HG03457 (cell line): Measurements from ENCODE around the gene BAG3.
"Not testable (repeated sequence)": the region's sequence is repeated elsewhere in the genome, so short reads cannot be mapped to it uniquely, and the experiment has no call there.

ENCODE experiments used
- ATAC-seq: cut with Tn5 transposase; IDR thresholded peaks from one replicate; pipeline ENCODE4 v1.9.1; 2021; ENCODE audit warnings: moderate number of reproducible peaks; ENCODE audit not compliant: unreplicated experiment

Gene BAG3

DNA sequence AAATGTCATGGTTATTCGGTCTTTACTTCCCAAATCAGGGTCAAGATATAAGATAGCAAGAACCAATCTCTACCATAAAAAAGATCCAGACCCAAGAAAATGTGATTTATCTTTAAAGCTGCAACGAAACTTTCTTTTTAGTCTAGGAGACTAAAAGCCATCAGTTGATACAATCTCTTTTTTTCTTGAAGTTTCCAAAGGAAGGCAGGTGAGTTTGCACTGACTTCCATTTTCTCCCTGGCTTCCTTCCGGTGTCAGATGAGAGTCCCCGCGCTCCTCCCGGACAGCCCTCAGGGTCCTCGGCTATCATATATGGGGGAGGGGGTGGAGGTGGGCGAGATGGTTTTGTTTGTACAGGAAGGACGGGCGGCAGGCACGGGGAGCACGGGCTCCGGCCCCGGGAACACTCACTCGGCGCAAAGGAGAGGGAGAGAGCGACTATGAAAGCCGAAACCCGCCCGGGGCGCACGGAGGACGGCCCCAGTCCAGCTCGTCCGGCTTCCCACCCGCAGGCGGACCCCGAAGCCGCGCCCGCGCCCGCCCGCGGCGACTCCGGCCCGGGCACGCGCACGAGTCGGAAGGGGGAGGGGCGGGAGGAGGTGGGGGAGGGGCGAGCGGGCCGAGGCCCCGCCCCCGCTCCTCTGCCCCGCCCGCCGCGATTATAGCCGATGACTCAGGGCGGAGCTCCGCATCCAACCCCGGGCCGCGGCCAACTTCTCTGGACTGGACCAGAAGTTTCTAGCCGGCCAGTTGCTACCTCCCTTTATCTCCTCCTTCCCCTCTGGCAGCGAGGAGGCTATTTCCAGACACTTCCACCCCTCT, at the start of gene BAG3:
BAG3 (plus strand) TSS at position 689 of the 822 bp plus-strand sequence. CDS start 296 bp downstream, outside the sequence.
- ATAC-seq = peak; percentile 55

DNA sequence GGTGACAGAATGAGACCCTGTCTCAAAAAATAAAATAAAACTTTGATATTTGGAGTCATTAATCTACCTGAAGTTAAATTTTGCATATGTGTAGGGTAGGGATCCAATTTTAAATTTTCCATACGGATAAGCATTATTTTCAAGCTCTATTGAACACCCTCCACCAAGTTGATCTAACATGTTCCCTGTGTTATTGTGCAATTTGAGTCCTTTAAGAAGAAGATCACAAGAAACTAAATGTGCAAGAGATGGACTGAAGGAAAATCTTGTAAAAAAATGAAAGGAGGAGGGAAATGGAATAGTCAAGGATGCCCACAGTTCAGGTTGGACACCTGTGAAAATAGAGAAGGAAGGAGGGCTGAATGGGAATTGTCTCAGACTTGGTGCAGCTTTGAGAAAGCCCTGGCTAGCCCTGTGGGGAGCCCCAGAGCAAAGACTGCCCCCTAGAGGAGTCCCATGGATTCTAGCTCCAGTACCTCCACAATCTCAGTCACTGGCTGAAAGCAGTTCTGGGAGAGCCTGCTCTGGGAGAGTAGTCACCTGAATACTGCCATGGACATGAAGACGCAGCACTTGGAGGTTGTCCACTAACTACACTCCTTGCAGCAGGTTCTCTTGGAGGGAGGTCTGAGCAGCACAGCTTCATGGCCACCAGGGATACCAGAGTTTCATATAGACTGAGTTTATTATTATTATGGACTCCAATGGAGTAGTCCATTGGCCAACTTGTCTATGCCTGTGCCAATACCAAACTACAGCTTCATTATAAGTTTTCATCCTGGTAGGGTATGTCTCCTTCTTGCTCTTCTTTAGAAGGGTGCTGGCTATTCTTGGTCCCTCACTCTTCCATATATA, 48.7 kb upstream of the BAG3 start:
- ATAC-seq = no peak

DNA sequence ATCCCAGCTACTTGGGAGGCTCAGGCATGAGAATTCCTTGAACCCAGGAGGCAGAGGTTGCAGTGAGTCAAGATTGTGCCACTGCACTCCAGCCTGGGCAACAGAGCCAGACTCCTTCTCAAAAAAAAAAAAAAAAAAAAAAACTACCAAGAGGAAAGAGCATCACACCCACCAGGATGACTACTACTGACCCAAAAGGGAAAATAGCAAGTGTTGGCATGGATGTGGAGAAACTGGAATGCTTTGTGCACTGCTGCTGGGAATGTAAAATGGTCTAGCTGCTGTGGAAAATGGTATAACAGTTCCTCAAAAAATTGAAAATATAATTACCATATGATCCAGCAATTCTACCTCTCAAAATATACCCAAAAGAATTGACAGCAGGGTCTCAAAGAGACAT, 46.7 kb upstream of the BAG3 start:
- ATAC-seq = no peak

DNA sequence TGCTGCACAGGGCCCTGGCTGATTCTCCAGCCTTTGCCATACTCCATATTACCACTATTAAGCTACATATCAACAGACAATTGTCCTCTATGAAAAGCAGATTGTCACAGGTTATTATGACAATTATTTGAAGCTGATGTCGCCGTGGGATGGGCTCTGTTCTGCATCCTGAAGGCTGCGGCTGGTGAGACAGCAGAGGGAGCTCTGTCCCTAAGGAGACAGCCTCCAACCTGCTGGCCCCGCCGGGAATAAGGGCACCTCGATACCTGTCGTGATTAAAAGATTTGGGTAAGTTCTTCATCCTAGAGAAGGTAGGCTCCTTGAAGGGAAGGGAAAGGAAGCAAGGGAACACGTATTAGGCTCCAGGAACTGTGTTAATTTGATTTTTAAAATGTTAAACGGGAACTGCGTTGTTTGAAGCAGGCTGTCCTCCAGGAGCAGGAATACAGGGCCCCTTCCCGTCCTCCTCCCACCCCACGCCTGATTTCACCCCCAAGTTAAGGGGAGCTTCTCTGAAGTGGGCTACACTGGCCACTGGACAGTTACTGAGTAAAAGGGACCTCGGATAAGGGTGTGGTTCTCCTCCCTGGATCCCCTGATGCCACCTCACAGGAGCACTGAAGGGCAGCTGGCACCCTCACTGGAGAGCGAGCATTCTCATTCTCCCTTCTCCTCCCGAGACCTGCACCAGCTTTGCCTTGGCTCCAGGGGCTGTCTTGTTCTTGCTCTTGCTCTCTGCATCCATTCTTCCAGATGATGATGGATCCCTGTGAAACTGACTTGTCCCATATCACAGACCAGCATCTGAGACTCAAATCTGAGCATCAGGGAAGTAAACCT, 42.6 kb upstream of the BAG3 start:
- no peak for ATAC-seq

DNA sequence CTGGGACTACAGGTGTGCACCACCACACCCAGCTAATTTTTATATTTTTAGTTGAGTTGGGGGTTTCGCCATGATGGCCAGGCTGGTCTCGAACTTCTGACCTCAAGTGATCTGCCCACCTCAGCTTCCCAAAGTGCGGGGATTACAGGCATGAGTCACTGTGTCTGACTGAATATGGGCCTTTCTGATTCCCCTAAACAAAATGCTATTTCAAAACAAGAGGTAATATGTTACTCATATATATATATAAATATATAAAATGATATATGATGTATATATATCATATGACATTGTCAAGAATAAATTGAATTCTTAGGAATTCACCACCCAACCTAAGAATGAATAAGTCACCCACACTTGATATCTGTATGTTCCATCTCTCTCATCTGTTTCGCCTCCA, 41.7 kb upstream of the BAG3 start:
- no peak for ATAC-seq

DNA sequence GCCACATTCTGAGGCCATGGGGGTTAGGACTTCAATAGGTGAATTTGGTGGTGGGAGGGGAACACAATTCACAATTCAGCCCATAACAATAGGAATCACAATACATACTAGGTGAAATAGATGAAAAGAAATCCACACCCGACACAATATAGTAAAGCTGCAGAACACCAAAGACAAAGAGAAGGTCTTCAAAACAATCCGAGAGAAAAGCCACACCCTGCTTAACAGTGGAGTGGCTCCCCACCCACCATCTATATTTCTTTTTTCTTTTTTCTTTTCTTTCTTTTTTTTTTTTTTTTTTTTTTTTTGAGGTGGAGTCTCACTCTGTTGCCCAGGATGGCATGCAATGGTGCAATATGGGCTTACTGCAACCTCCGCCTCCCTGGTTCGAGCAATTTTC, 39.7 kb upstream of the BAG3 start:
- no peak for ATAC-seq

DNA sequence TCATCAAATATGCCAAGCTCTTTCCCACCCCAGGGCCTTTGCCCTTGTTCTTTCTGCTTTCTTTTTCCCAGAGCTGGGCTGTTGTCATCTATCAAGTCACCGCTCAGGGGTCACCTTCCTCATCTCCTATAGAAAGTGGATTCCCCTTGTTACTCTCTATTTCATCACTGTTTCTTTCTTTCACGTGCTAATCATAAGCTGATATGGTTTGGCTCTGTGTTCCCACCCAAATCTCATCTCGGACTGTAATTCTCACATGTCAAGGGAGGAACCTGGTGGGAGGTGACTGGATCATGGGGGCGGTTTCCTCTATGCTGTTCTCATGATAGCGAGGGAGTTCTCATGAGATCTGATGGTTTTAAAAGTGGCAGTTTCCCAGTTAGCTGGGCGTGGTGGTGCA, 37.4 kb upstream of the BAG3 start:
- no peak for ATAC-seq

DNA sequence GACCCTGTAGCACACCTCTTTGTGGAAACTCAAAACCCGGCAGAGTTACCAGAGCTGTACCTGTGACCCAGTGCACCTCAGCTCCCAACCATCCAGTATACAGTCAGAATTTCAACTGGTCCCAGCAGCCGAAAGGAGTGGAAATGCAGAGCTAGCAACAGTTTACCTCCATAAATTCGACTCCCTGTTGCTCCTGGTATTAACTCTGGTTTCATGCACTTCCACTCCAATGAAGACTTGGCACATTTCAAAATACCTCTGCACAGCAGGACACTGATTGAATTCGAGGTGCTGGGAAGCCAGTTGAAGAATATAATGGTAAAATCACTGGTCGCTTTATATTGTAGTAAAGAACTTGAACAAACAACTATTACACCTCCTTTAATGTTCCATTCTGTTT, 36.5 kb upstream of the BAG3 start:
- no peak for ATAC-seq

DNA sequence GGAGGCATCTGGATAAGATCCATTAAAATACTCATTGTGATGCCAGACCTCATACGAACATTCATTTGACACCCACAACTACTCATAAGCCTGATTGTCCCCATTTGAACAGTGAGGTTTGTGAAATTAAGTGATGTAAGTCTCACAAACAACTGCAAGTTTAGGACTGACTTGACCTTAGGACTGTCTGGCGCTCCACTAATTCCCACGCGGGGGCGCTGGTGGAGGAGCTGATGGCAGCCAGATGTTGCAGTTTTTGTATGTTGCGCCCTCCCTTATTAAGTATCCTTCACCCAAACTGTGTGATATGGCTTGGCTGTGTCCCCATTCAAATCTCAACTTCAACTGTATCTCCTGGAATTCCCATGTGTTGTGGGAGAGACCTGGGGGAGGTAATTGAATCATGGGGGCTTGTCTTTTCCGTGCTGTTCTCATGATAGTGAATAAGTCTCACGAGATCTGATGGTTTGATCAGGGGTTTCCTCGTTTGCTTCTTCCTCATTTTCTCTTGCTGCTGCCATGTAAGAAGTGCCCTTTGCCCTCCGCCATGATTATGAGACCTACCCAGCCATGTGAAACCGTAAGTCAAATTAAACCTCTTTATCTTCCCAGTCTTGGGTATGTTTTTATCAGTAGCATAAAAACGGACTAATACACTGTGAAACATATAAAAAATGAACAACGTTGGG, 34.2 kb upstream of the BAG3 start:
- ATAC-seq = no peak

DNA sequence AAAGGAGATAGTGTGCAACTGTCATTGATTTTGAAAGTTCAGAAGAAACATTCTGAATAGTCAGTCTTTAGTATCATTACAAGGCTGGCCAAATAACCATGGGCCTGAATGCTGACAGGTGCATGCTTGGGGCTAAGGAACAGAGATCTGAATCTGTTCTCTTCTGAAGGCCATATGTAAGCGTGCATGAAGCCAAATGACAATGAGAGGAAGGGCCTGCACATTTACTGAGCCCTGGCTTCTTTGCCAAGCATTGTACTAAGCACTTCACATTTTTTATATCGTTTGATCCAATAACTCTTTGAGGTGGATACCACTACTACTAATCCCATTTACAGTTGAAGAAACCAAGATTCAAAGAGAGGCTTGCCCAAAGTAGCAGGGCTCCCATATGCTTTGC, 32.0 kb upstream of the BAG3 start:
- no peak for ATAC-seq

DNA sequence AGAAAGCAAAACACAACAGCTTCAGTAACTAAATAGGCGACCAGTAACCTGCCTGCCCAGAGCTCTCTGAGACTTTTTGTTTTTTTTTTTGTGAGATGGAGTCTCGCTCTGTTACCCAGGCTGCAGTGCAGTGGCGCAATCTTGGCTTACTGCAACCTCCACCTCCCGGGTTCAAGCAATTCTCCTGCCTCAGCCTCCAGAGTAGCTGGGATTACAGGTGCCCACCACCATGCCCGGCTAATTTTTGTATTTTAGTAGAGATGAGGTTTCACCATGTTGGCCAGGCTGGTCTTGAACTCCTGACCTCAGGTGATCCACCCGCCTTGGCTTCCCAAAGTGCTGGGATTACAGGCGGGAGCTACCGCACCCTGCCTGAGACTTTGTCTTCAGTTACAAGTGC, 31.4 kb upstream of the BAG3 start:
- not testable (repeated sequence) for ATAC-seq

DNA sequence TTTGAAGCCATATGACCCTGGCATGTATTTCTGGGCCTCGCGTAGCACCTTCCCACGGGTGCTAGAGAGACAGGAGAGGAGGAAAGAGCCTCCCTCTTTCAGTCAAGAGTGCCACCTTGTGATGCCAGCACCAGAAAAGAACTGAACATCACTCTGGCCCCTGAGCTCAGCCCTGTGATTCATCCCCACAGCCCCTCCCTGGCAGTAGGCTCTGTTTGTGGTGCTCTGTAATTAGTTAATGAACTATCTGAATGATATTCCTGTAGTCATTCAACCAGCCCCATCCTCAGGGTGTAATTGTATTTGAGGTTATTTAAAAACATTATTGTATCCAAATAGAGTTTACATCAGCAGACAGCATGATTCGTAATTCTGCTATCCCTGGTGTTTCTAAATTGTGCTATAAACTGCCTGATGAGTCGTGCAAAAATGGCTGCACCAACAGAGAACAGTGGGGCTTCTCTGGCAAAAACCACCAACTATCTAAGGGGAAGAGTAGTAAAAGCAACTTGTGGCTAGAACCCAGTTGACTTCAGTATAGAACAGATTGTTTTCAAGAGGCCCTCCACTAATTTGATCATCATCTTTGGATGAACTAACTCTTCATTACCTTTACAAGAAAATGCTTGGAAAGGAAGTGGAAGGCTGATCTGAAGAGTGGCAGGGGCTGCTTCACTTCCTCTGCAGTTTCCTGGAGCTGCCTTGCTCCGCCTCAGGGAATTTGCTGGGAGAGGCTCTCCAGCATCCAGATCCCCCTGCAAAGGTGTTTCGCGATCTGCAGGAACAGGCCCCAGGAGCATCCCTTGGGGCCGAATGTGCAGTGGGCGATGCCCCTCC, 30.7 kb upstream of the BAG3 start:
- ATAC-seq = no peak

DNA sequence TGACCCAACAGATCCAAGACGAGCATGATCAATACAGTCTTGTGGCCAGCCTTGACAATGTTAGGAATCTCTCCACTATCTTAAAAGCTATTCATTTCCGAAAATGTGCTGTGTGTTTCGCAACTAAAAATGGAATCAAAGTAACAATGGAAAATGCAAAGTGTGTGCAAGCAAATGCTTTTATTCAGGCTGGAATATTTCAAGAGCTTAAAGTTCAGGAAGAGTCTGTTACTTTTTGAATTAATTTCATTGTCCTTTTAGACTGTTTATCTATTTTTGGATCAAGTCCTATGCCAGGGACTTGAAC, 30.1 kb upstream of the BAG3 start:
- ATAC-seq = no peak

DNA sequence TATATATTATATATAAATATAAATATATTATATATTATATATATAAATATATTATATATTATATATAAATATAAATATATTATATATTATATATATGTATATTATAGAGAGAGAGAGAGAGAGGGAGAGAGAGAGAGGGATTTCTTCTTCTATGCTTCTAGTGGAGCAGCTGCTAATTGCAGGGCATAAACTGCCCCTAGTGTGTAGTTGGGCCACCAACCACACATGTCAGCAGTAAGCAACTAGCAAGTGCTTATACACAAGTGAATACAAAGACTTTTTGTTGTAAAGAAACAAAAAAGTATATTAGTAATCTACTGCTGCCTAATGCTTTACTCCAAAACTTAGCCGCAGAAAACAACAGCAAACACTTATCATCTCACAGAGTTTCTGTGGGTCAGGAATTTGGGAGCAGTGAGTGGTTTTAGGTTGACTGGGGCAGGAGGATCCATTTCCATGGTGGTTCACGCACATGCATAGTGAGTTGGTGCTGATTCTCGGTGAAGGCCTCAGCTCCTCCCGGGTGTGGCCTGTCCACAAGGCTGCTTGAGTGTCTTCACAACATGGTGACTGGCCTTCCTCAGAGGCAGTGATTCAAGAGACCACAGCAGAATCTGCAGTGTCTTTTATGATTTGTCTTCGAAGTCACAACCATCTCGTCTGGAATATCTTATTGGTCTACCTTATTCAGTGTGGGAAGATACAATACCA, 25.5 kb upstream of the BAG3 start:
- no peak for ATAC-seq

DNA sequence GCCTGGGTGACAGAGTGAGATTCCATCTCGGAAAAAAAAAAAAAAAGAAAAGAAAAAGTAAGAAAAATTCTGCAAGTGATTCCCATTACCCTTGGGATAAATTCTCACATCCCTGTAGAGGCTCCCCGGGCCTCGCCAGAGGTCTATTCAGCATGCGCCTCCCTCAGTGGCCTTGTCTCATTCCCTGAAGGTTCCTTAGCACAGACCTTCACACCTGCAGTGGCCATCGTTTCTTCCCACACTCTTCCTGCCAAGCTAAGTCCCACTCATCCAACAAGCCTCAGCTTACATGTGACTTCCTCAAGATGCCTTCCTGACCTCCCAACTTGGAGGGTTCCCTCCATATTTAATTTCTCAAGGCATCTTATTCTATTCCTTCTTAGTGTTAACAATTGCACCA, 20.9 kb upstream of the BAG3 start:
- ATAC-seq = no peak

DNA sequence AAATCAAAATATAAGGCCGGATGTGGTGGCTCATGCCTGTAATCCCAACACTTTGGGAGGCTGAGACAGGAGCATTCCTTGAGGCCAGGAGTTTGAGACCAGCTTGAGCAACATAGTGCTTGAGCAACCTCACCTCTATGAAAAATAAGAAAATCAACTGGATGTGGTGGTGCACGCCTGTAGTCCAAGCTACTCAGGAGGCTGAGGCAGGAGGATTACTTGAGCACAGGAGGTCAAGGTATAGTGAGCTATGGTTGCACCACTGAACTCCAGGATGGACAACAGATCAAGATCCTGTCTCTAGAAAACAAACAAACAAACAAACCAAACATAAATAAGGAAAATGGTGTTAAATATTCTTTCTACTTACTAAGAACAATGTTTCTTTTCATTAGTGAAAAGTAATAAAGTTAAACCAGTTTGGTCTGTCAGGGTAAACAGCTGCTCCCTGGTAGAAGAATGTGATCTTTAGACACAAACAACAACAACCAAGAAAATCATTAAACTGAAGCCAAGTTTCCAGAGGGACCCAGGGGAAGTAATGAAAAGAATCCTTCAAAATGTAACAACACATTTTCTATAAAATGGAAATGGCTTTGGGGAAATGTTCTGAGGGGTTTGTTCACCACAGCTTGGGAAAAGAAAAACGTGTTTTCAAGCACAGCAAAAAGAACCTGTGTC, 17.5 kb upstream of the BAG3 start:
- ATAC-seq = no peak

DNA sequence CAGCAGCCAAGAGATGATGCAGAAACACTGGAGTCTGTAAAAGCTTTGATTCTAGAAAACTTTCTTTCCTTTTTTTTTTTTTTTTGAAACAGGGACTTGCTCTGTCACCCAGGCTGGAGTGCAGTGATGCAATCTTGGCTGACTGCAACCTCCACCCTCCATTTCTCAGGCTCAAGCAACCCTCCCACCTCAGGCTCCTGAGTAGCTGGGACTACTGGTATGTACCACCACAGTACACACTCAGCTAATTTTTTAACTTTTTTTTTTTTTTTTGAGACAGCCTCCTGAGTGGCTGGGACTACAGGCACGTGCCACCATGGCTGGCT, 17.0 kb upstream of the BAG3 start:
- ATAC-seq = no peak

DNA sequence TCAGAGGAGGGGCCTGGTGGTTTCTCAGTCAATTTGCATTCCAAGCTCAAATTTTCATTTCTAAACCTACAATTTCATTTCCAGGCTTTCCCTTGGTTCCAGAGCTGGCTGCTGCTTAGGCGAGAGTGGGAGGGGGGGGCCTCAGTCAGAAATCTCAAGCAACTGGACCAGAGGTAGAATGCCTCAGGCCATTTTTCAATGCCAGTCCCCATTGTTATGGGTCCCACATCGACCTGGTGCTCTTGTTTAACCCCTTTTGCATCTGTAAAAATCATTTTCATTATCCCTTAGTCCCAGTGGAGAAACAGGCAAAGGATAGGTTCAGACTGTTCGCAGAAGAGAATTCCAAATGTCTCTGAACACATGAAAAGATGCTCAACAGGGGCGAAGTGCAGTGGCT, 13.5 kb upstream of the BAG3 start:
- ATAC-seq = no peak

DNA sequence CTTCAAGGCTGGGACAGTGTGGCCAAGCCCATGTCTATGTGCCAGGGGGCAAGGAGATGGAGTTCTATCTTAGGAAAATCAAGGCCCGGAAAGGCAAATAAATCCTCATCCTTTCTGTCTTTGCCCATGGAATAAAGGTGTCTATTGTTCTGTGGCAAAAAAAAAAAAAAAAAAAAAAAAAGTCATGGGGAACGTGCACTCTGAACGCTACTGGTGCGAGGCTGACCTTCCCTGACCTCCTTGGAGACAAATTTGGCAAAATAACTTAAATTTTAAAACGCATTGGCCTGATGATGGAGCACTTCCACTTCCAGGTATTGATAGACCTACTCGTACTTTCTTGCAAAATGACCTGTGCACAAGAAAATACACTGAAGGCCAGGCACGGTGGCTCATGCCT, 12.2 kb upstream of the BAG3 start:
- no peak for ATAC-seq
